ENCODE data around the gene AMMECR1.

DNA sequence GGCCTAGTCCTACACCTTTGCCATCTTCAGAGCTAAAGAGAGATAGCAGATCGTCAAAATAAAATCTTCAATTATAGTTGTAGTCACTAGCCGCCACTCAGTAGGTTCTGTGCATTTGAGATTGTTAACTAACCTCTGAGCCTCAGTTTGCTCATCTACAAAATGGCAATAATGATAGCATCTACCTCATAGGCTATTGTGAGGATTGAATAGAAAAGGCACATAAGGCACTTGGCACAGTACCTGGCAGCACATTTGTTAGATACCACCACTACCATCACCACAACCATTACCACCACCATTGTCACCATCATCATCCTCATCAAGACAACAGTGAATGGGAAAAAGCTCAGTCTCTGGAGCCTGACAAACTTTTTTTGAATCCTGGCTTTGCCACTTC is 134.6 kb downstream of the AMMECR1 start:
- TF ChIP-seq CTBP1 (IDR thresholded peaks at IDR 0.05; ENCODE audit: borderline replicate concordance) (no peak), PKNOX1 (IDR thresholded peaks at IDR 0.05) (no peak)
